ENCODE results near the gene PNRC1.

PNRC1 gene

DNA sequence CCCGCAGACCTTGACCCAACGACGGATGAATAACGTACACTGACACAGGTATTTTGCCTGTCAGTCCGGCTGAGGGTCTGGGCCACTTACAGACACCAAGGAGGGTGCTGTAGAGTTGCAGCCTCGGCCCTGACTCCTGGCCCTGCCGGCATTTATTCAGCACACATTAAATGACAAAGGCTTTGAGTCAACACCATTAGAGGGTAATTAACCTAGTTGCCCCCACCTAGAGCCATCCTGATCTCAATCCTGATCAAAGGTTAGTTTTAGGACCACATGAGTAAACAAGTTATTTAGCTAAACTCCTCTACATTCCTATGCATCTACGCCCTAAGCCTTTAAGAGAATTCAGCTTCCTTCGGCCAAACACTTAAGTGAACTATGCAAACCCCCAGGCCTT is 53.4 kb downstream of the PNRC1 start:
- Histone ChIP-seq H3F3A (ENCODE audit: insufficient read depth, low read length) (no peaks in the 10 kb centered on the region), H3K27ac (ENCODE audit: low read length) (no peak overlapping the region), H3K4me3 (ENCODE audit: low read length) (no peak overlapping the region), H3K27me3 (replicated peaks; ENCODE audit: insufficient read depth, low read length) (no peaks in the 10 kb centered on the region), H3K9me3 (replicated peaks; ENCODE audit: insufficient read depth, low read length) (no peaks in the 10 kb centered on the region), H2AFZ (ENCODE audit: low read length) (no peak overlapping the region), H4K20me1 (ENCODE audit: insufficient read depth, low read length) (no peaks in the 10 kb centered on the region), H3K36me3 (replicated peaks; ENCODE audit: insufficient read depth, low read length) (no peaks in the 10 kb centered on the region), H3K9ac (ENCODE audit: low read length) (no peak overlapping the region), H3K79me2 (ENCODE audit: low read length) (no peaks in the 10 kb centered on the region), H3K4me2 (ENCODE audit: low read depth, low read length) (no peak overlapping the region), H3K9me2 (replicated peaks; ENCODE audit: insufficient read depth, low read length) (no peaks in the 10 kb centered on the region), H3K4me1 (ENCODE audit: low read length) (0 out of 2 replicates have a peak, but pooled peaks cover 5% of the 10 kb centered on the region)
- no peak for DNase-seq
- TF ChIP-seq CTCF (IDR thresholded peaks at IDR 0.05; ENCODE audit: low read length) = no peak

DNA sequence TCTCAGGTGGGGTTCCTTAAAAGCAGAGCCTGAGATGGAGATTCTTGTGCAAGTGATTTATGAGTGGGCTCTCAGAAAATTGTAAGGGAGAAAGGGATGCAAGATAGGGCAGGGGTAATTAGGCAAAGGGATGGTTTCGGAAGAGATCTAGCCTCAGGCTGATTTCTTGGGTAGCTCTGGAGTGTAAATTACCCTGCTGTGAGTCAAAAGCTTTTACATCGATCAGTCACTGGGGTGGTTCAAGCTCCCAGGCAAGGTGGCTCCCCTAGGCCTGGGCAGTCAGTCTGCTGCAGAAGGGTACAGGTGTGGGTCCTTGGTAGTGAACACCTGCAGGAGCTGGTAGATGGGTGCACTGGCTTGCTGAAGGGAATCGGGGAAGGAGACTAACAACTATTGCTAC is 54.2 kb downstream of the PNRC1 start:
- TF ChIP-seq EZH2phosphoT487 (IDR thresholded peaks at IDR 0.05; ENCODE audit: low read length) = no peak
- TF ChIP-seq CTCF (IDR thresholded peaks at IDR 0.05; ENCODE audit: low read length) = no peak
- TF ChIP-seq EZH2 (optimal IDR thresholded peaks at IDR 0.05; ENCODE audit: low read depth, low read length) = no peak
- no peaks in the 10 kb centered on the region for H3K27me3 ChIP-seq (replicated peaks; ENCODE audit: insufficient read depth, low read length)
- no peaks in the 10 kb centered on the region for H3K9me2 ChIP-seq (replicated peaks; ENCODE audit: insufficient read depth, low read length)
- no peak overlapping the region for H3K4me2 ChIP-seq (ENCODE audit: low read depth, low read length)
- H3K9me3 ChIP-seq (replicated peaks; ENCODE audit: insufficient read depth, low read length) = no peaks in the 10 kb centered on the region
- H3K4me1 ChIP-seq (ENCODE audit: low read length) = 0 out of 2 replicates have a peak, but pooled peaks cover 5% of the 10 kb centered on the region
- no peaks in the 10 kb centered on the region for H3F3A ChIP-seq (ENCODE audit: insufficient read depth, low read length)
- DNase-seq = no peak
- no peaks in the 10 kb centered on the region for H4K20me1 ChIP-seq (ENCODE audit: insufficient read depth, low read length)
- no peak overlapping the region for H3K4me3 ChIP-seq (ENCODE audit: low read length)
- H3K9ac ChIP-seq (ENCODE audit: low read length) = no peak overlapping the region
- H3K36me3 ChIP-seq (replicated peaks; ENCODE audit: insufficient read depth, low read length) = no peaks in the 10 kb centered on the region
- no peaks in the 10 kb centered on the region for H3K79me2 ChIP-seq (ENCODE audit: low read length)
- H2AFZ ChIP-seq (ENCODE audit: low read length) = no peak overlapping the region
- no peak overlapping the region for H3K27ac ChIP-seq (ENCODE audit: low read length)
